D721Med (cell line): Measurements from ENCODE around the gene MYO16.

Source experiments
- DNase-seq: peaks from one replicate; pipeline ENCODE4 v3.0.0; 2011; ENCODE audit warnings: low spot score; ENCODE audit not compliant: insufficient read length
- FAIRE-seq: peaks from 2 replicates; lab custom pipeline; 2011; peaks lifted over from hg19 to GRCh38; lab: Jason Lieb, UNC
- TF ChIP-seq, protein P1 (sequence below): IDR thresholded peaks from 2 replicates; pipeline ENCODE4 v1.5.1; 2012; ENCODE audit warnings: mild to moderate bottlenecking, control low read depth; ENCODE audit not compliant: insufficient read depth; ENCODE audit errors: missing control alignments

Gene MYO16

DNA sequence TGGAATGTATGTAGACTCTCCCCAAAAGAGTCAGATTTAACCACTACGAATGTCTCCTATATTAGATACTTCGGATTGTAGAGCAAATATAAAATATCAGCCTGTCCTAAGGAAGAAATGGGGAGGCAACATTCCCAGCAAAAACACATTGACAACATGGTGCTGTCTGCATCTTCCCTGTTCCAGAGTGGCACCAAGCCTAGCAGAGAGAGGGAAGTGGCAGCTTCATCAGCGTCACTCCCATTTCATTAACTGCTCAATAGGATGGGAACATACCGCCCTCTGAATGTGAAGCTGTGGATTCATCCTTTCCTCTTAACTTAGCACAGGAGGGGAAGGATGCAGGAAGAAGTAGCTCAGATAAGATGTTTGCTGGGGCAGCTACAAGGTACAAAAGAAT, 45.4 kb downstream of the MYO16 start:
- FAIRE-seq, result no peak
- TF ChIP-seq, protein P1, sequence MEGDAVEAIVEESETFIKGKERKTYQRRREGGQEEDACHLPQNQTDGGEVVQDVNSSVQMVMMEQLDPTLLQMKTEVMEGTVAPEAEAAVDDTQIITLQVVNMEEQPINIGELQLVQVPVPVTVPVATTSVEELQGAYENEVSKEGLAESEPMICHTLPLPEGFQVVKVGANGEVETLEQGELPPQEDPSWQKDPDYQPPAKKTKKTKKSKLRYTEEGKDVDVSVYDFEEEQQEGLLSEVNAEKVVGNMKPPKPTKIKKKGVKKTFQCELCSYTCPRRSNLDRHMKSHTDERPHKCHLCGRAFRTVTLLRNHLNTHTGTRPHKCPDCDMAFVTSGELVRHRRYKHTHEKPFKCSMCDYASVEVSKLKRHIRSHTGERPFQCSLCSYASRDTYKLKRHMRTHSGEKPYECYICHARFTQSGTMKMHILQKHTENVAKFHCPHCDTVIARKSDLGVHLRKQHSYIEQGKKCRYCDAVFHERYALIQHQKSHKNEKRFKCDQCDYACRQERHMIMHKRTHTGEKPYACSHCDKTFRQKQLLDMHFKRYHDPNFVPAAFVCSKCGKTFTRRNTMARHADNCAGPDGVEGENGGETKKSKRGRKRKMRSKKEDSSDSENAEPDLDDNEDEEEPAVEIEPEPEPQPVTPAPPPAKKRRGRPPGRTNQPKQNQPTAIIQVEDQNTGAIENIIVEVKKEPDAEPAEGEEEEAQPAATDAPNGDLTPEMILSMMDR, result no peak
- no peak for DNase-seq

DNA sequence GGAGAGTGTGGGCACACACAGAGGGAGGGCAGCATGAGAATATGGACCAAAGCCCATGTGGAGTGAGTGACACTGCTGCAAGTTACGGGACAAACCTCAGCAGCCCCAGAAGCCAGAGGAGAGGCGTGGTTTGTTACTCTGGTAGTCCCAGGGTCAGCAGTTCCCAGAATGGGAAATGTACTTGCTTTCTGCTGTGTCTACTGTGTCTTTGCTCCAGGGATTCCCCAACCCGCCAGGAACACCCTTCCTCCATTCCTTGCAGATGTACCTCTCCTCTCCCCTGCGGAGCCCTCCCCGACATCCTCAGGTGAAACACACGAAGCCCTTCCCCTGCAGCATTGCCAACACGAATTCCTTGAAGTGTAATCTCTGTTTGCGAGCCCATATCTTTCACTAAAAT, 47.2 kb downstream of the MYO16 start:
- TF ChIP-seq, protein P1, result no peak
- no peak for FAIRE-seq
- no peak for DNase-seq

DNA sequence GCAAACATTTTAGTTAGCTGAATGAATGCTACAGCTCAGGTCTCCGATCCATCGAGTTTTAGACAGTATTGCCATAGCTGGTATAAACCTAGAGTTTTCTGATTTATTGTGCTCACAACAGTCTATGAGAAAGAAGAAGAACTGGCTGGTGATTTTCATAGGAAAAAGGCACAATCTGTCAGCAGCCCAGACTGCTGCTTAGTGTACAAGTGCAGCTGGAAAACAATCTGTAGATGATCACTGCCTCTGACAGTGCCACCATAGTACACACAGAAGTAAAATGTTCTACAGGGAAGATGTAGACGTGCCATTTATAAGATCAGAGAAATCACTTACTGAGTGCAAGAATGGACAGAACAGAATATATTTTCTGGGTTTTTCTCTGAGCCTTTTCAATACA, 48.4 kb downstream of the MYO16 start:
- FAIRE-seq, result no peak
- DNase-seq, result no peak
- TF ChIP-seq, protein P1, result no peak

DNA sequence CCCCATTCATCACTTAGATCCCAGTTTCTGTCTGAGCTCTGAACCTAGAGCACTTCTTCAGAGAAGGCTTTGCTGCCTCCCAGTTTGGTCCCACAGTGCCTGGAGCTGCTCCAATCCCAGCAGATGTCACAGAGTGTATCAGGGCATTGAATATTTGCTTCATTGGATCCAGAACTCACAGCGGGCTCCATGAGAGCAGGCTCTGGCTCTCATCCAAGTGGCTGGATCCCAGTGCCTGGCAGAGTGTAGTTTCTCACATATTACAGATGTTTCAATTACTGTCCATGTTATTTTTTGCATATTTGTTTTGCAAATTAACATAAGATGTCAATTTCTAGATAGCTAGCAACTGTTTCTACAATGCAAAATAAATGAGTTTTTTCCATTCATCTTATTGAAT, 50.6 kb downstream of the MYO16 start:
- TF ChIP-seq, protein P1, result no peak
- DNase-seq (no peak), FAIRE-seq (no peak)

DNA sequence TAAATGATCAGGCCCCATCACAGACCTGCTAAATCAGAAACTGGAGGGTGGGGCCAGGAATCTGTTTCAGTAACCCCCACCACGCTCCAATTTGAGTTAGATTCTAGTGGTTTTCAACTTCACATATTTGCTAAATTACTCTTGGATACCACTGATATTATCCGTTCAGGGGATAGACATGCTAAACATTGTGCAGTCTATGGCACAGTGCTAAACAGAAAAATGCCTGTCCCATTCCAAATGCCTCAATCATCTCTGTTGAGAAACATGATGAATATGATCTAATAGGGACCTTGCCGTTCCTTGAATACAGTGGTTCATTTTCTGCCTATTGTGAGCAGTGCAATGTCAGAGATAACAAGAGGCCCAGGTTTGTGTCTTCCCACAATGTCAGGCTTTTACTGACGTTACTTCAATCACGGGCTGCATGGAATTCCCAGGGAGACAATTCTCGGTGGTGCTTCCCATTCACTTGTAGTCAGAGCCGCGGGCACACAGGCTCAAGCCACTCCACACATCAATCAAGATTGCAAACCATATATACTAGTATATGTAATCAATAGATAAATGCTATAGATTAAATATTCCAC, 52.7 kb downstream of the MYO16 start:
- TF ChIP-seq, protein P1, result no peak
- DNase-seq, result no peak
- FAIRE-seq, result no peak

DNA sequence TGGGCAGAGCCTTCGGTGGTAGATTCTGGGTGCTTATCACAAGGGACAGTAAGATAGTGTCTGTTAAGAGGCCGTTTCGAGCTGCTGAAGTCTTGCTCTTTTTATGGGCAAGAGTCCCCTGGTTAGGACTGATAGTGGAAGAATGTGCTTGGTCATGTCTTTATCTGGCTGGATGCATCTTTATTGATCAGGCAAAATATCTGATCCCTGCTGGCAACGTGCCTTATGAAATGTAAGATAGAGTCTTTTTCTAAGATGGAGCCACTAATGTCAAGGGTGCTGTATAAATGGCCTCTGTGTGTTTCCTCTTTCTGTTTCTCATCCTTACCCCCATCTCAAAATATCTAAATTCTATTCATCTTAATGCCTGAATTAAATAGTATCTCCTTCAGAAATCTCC, 53.3 kb downstream of the MYO16 start:
- FAIRE-seq (no peak), DNase-seq (no peak)
- TF ChIP-seq, protein P1, result no peak

DNA sequence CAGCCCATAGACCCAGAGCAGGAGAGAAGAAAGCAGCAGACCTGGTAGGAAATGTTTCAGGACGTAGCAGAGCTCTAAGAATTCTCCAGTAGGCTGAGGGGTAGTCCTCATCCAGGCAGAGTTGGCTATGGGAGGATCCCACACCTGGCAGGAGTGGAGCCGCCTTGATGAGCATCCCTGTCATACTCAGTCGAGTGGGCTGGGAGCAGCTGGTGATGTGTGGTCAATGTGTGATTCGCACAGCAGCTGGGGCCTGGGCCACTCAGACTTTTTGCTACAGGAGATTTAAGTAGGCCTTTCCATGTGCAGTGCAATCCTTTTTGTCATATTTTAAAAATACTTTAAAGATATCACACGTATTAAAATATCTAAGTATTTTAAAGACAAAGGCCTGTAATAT, 56.6 kb downstream of the MYO16 start:
- no peak for DNase-seq
- FAIRE-seq, result no peak
- TF ChIP-seq, protein P1, result no peak
